ENCODE measurements around the gene IGF2BP2.

The IGF2BP2 gene

DNA sequence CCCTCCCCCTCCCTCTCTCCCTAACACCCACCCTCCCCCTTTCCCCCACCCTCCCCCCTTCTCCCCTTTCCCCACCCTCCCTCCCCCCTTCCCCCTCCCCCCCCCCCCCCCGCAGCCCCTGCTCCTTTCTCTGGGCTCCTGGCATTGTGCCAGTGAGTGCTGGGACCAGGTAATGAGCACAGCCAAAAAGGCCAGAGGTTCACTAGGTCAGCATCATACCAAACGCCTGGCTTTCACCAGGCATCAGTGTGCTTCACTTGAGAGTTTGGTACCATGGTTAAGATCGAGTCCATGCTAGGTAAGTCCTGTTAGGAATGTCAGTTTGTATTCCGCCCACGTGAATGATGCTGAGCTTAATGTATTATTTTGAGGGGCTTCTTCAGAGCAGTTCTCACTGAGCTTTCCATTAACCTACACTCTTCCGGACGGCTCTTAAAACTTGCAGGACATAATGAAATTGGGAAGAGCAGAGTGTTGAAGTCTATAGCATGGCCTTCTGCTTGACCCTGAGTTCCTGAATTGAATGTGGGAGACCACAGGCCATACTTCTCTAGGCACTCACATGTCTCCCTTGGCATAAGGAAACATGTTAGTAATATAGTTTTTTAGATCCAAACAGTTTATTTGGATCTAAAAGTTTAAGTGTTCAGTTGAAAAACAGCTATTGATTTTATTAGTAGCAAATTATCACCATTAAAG, 193.2 kb downstream of the IGF2BP2 start:
- DNase-seq: no peak

DNA sequence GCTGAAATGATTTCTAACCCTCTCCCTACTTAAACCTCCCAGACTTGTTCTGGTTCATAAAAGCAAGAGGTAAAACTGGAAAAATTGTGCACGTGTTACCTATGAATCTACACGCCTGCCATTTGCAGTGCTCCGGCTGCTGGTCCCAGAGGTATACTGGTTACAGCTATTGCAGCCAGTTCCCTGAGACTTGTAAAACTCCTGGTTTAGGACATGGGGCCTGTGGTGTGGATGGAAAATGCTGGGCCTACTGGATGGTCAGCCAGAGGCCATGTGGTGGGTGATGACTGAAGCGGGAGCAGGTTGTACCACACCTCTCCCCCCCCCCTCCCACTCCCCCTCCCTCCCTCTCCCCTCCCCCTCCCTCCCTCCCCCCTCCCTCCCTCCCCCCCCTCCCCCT, 193.7 kb downstream of the IGF2BP2 start:
- DNase-seq: no peak

DNA sequence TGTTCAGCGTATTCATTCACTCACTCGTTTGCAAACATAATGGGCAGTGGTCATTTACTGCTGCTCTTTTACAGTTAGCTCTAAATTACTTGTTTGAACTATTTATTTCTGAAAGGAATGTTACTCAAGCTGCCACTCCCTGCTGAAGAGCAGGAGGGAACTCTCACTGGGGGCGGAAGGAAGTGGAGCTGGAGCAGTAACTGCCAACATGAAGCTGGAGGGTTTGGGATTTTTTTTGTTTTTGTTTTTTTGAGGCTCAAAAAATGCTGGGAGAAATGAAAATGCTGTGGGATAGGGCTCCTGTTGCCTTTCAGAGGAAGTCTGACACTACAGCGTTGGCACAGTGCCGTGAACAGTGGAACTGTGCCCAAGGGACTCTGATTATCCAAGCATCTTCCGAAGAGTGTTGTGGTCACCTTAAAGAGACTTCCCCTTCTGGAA, 194.6 kb downstream of the IGF2BP2 start:
- no peak for DNase-seq

DNA sequence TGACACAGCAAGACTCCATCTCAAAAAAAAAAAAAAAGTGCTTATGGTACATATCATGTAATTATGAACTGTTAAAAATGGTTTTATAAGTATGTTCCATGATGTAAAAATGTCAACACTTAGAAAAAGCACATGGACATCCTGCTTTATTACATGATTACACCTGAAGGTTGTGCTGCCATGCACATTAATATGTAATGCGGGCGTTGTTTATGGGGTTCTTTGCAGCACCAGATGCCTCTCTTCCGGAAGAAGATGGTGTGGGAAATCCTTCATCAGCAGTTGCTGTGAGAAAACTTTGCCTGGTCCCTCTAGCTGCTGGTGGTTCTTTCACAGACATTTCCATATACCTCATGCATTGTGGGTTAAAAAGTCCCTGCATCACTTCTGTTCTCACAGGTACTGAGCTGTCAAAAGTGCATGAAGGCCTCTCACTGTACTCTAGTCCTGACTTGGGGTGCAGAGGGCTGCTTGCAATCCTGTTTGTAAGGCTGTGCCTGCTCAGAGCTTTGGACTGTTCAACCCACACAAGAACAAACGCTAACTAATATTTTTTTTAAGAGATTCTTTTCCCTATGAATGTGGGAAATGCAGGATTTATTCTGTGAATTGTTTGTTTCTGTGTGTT, 195.2 kb downstream of the IGF2BP2 start:
- DNase-seq: no peak

DNA sequence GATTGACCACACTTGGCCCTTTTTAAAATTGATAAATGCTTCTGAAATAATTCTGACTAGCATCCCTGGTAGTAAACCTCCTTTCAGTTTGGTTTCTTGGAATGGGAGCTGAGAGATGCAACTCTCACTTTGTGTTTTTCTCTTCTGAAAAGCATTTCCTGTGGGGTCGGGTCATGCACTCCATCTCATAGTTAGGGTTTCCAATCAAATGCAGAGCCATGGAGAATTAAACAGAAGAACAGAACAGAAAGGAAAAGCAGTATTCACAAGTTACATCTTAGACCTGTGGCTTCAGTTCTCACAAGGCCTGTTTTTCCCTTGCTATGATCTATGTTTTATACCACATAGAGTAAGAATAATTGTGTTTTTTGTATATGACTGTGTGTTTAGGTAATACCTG, 199.1 kb downstream of the IGF2BP2 start:
- no peak for DNase-seq

DNA sequence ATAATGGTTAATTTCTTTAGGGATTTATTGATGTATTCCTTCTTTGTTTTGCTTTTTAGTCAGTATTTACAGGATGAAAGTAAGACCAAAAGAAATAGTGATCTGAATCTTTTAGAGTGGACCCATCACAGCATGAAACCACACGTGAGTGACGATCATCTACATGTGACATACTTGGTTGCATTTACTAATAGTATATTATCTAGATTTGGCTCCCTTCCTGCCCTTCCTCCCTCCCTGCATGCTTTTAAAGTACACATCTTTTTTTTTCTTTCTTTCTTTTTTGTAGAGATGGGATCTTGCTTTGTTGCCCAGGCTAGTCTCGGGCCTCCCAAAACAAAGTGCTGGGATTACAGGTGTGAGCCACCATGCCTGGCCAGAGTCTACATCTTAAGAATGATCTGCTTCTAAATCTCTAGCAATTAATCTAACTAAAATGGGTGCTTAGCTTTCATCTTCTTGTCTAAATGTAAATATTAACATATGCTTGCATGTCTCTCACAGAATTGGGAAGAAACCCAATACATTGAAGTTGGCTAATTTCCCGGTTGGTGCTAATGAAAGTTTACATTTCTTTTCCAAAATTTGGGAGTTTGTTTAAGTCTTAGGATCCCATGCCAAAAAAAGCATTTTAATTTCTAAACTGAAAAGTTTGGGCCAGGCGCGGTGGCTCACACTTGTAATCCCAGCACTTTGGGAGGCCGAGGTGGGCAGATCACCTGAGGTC, 200.7 kb downstream of the IGF2BP2 start:
- DNase-seq: no peak

DNA sequence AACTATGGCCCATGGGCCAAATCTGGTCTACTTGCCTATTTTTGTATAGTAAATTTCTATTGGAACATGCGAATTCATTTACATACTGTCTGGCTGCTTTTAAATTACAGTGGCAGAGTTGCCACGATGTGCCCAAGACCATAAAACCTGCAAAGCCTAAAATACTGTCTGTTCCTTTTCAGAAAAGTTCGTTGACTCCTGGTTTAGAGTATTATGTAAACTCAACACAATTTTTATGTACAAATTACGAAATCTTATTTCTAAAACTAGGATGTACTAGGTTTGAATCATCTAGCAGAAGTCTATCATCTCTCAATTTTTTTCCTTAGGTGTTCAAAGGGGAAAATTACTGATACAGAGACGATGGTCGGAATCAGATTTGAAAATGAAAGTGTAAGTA, 211.8 kb downstream of the IGF2BP2 start:
- no peak for DNase-seq

DNA sequence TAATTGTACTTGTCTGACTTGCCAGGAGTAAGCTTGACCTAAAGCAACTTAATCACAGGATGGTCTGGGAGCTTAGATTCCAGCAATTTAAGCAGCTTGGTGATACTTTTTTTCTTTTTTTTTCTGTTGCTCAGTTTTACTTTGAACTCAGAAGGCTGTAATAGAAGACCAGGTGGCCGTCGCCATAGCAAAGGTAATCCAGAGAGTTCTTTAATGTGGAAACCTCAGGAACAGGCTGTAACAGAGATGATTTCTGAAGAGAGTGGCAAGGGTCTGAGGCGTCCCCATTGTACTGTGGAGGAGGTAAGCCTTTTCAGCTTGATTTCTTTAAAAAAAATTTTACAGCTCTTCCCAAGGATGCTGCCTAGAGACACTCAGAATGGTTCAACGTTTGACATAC, 218.6 kb downstream of the IGF2BP2 start:
- DNase-seq: no peak

DNA sequence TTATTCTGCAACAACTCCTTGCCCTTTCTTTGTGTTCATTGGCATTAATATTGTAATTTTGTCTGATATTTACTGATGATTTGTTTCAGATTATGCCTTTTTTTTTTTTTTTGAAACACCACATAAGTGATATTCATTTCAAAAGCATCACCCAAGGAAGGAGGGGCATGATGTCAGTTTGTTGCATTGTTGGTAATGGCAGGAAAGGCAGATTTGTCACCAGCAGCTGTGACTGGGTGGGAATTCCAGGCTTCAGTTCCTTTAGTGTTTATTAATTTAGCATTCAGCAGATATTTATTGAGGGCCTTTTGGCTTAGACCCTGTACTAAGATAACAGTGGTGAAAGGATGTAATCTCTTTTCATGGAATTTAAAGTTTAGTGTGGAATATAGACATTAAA, 219.3 kb downstream of the IGF2BP2 start:
- DNase-seq: no peak

DNA sequence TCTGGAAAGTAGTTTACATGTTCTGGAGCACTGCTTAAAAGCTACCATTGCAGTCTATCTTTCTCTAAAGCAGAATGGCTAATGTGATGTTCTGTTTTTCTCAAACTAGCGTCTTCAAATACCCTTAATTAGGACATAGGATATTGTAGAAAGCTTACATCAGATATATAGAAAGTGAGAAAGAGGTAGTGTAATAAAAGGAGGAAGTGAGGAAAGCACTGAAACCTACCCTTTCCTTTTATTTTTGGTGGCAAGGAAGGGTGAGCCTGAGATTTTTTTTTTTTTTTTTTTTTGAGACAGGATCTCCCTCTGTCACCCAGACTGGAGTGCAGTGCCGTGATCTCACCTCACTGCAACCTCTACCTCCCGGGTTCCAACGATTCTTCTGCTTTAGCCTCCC, 229.3 kb downstream of the IGF2BP2 start:
- no peak for DNase-seq

DNA sequence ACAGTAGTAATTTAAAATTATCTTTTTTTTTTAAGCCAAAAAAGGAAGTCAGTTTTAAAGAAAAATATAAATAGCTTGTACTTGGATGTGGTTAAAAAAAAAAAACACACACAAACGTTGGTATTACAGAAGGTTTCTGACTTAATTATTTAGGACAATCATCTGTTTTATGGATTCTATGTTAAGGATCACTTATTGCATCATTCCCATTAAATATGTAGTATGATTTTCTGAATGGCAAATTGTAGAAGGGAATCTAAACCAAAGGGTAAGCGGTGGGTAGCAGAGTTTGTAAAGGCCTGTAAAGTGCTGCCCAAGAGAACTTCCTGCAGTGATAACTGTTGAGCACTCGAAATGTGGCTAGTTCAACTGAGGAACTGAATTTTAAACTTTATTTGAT, 230.8 kb downstream of the IGF2BP2 start:
- no peak for DNase-seq
